Lower lobe of right lung (tissue), 2 donors: ENCODE results near the gene LPGAT1. TPM values are rescaled to one million over a fixed set of nuclear protein-coding genes. Genes with fewer than 3 reads are reported as not detected.
"Not testable (repeated sequence)": the region's sequence is repeated elsewhere in the genome, so short reads cannot be mapped to it uniquely, and the experiment has no call there.

ENCODE experiments used
- ATAC-seq, 2 donors: fragments of 200-7000 bp; cut with Tn5 transposase; one replicate each; pipeline ENCODE4 v1.9.1; 2020 to 2022; ENCODE audit warnings: mild to moderate bottlenecking in 2 of 2, moderate library complexity in 2 of 2
- DNase-seq: peaks from one replicate; pipeline ENCODE4 v3.0.0-alpha.2; 2020
- H3K27ac ChIP-seq: fragments of 200-600 bp; one replicate; pipeline ENCODE4 v1.8.0; 2022
- H3K27me3 ChIP-seq: fragments of 200-600 bp; one replicate; pipeline ENCODE4 v1.8.0; 2022; ENCODE audit warnings: low read depth
- H3K36me3 ChIP-seq: fragments of 200-600 bp; one replicate; pipeline ENCODE4 v1.8.0; 2022; ENCODE audit warnings: mild to moderate bottlenecking
- H3K4me1 ChIP-seq: fragments of 200-600 bp; one replicate; pipeline ENCODE4 v1.8.0; 2022
- H3K4me3 ChIP-seq: fragments of 200-600 bp; one replicate; pipeline ENCODE4 v1.8.0; 2022; ENCODE audit warnings: mild to moderate bottlenecking
- H3K9me3 ChIP-seq: fragments of 200-600 bp; one replicate; pipeline ENCODE4 v1.8.0; 2022
- CTCF ChIP-seq: fragments of 200-600 bp; IDR thresholded peaks from one replicate; pipeline ENCODE4 v1.8.0; 2022; ENCODE audit warnings: antibody characterized with exemption, mild to moderate bottlenecking
- intact Hi-C: fragments of 100-400 bp; cut with DNase I; formaldehyde crosslinking; loops from one replicate; pipeline ENCODE4 v1.11.0; 2022
- total RNA-seq: library from RNA; stranded (reverse); fragmentation: NEBNext Ultra II Directional; extraction: Animal tissue kit (Norgen Biotek cat#: 25700); gene quantifications from one replicate; pipeline ENCODE4 v1.2.1, GENCODE V29; 2021
- donor health status: DM: no; HTN: yes; CAD: no; lungs with severe emphysema.

The LPGAT1 gene
- total RNA-seq, 1 donor from 2014 or later: 34.9 TPM

- DNase-seq (no peak), ATAC-seq (no peak)
- intact Hi-C loops: no loop called here
- Histone ChIP-seq H3K27ac (no peak overlapping the region), H3K4me3 (no peak overlapping the region), H3K27me3 (no peaks in the 10 kb centered on the region), H3K36me3 (no peaks in the 10 kb centered on the region), H3K9me3 (no peaks in the 10 kb centered on the region), H3K4me1 (no peaks in the 10 kb centered on the region)
- TF ChIP-seq CTCF: no peak
Observed at GRCh38 chr1:211726467-211726995, 104.0 kb downstream of the LPGAT1 start.

GRCh38 chr1:211724687-211725196 is 105.8 kb downstream of the LPGAT1 start:
- H3K36me3 ChIP-seq: no peaks in the 10 kb centered on the region
- no peak overlapping the region for H3K27ac ChIP-seq
- TF ChIP-seq CTCF: no peak
- no peaks in the 10 kb centered on the region for H3K4me1 ChIP-seq
- intact Hi-C loops: no loop called here
- ATAC-seq (no peak), DNase-seq (no peak)
- H3K27me3 ChIP-seq: no peaks in the 10 kb centered on the region
- H3K4me3 ChIP-seq: no peak overlapping the region
- H3K9me3 ChIP-seq: no peaks in the 10 kb centered on the region

- TF ChIP-seq CTCF: no peak
- Histone ChIP-seq H3K4me1 (no peaks in the 10 kb centered on the region), H3K27ac (no peak overlapping the region), H3K9me3 (no peaks in the 10 kb centered on the region), H3K27me3 (no peaks in the 10 kb centered on the region), H3K4me3 (no peak overlapping the region), H3K36me3 (no peaks in the 10 kb centered on the region)
- intact Hi-C loops: no loop called here
- no peak for ATAC-seq
- no peak for DNase-seq
Observed at GRCh38 chr1:211723273-211723672, 107.3 kb downstream of the LPGAT1 start.

GRCh38 chr1:211722277-211723175 is 108.0 kb downstream of the LPGAT1 start:
- ATAC-seq: no peak
- Histone ChIP-seq H3K36me3 (no peaks in the 10 kb centered on the region), H3K27me3 (no peaks in the 10 kb centered on the region), H3K4me3 (no peak overlapping the region), H3K9me3 (no peaks in the 10 kb centered on the region), H3K27ac (no peak overlapping the region), H3K4me1 (no peaks in the 10 kb centered on the region)
- intact Hi-C loops: no loop called here
- no peak for DNase-seq
- no peak for TF ChIP-seq CTCF

- intact Hi-C loops, DNase-seq, H3K27ac ChIP-seq, H3K4me3 ChIP-seq, H3K9me3 ChIP-seq, H3K27me3 ChIP-seq, H3K4me1 ChIP-seq, ATAC-seq, H3K36me3 ChIP-seq: not testable (repeated sequence)
Observed at GRCh38 chr1:211716555-211716954, 114.0 kb downstream of the LPGAT1 start.

- no peak overlapping the region for H3K27ac ChIP-seq
- H3K4me1 ChIP-seq: no peaks in the 10 kb centered on the region
- no peaks in the 10 kb centered on the region for H3K9me3 ChIP-seq
- H3K36me3 ChIP-seq: no peaks in the 10 kb centered on the region
- no peaks in the 10 kb centered on the region for H3K27me3 ChIP-seq
- intact Hi-C loops: no loop called here
- no peak for DNase-seq
- ATAC-seq: no peak
- H3K4me3 ChIP-seq: no peak overlapping the region
- no peak for TF ChIP-seq CTCF
Observed at GRCh38 chr1:211715971-211716370, 114.6 kb downstream of the LPGAT1 start.
